MM.1S (cell line): Measurements from ENCODE around the gene PTPRK.

ENCODE experiments used
- CTCF ChIP-seq: fragments of 300-600 bp; sonication (generic); IDR thresholded peaks from 2 replicates; pipeline ENCODE4 v1.5.1; 2016; ENCODE audit warnings: antibody characterized with exemption, low read length, mixed read lengths
- EZH2phosphoT487 ChIP-seq: fragments of 300-600 bp; sonication (generic); IDR thresholded peaks from 2 replicates; pipeline ENCODE4 v1.6.1; 2018; ENCODE audit warnings: antibody characterized with exemption, low read length

DNA sequence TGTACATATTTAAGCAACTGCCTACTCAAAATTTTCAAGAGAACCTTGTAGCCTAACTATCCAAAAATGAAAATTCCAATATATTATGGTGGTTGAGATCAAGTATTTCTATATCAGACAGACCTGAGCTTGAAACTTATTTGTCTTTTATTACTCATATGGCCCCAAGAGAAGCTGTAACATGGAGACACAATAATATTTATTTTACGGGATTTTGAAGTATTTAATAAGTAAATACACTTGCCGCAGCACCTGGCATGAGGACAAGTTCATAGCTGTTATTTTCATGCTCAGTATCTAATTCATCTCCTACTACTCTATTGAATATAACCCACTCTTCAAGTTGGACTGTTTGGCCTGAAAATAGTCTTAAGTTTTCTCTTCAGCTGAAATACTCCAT lies 28.0 kb downstream of the PTPRK start:
- TF ChIP-seq CTCF (no peak), EZH2phosphoT487 (no peak)
